A549 treated with dexamethasone at 1 μM for 4 hours (cell line): ENCODE measurements around the gene MDH1B. TPM values are rescaled to one million over a fixed set of nuclear protein-coding genes. Genes with fewer than 3 reads are reported as not detected.

Source experiments
- total RNA-seq: library from RNA; stranded (reverse); fragments of 200-300 nt; extraction: Qiagen RNA extraction; gene quantifications from 5 replicates; pipeline ENCODE4 v1.2.3, GENCODE V29; 2022

The MDH1B gene
- 1.3 to 1.9 TPM (median 1.7 TPM) in 5 replicates for total RNA-seq

GRCh38 chr2:206765242-206766056, at the start of gene MDH1B, which contains the start of gene FASTKD2:
MDH1B (minus strand) TSS chr2:206765328; CDS start chr2:206765271, 57 bp downstream.
FASTKD2 (plus strand) TSS chr2:206765606; CDS start chr2:206766694, 1,088 bp downstream.

GRCh38 chr2:206718296-206718695, 46.8 kb downstream of the MDH1B start, which contains the start of gene DYTN:
DYTN (minus strand) TSS chr2:206718396; CDS start chr2:206718279, 117 bp downstream.

Other genes with a start within 250 kb of the MDH1B start
- gene FAM237A, start 122.8 kb downstream of the MDH1B start, total RNA-seq = not detected in 5 replicates
- gene DYTN, start 46.9 kb downstream of the MDH1B start, total RNA-seq = not detected in 5 replicates
- gene FASTKD2, start 278 bp upstream of the MDH1B start, total RNA-seq = 29.4 to 35.0 TPM (median 33.2 TPM) in 5 replicates
- gene CPO, start 174.2 kb upstream of the MDH1B start, total RNA-seq = 0.11 to 0.16 TPM in 2 of 5 replicates, not detected in the others